ENCODE results near the gene G0S2. TPM values are rescaled to one million over a fixed set of nuclear protein-coding genes. Genes with fewer than 3 reads are reported as not detected.

Gene G0S2
- total and polyA plus RNA-seq, 10 of the 15 experiments (the other 5 are each of a cell fraction or from before 2014, with no cell fraction given) = 0.07 to 0.51 (median 0.23) TPM

- intact Hi-C loops (cut with micrococcal nuclease; ENCODE audit: unreplicated experiment) (loop anchor here (5.0 kb wide), 1 partner anchor 39 kb away; no protein-coding TSS in a partner anchor), in situ Hi-C loops (cut with MboI) (no loop called here)
- H3K4me2 ChIP-seq (ENCODE audit: control insufficient read depth, insufficient read depth) = no peak overlapping the region
- no peak overlapping the region for H2AFZ ChIP-seq (ENCODE audit: control insufficient read depth, low read depth, low read length)
- FAIRE-seq (no peak), ATAC-seq (peak; percentile 88), DNase-seq (ENCODE audit: low read depth, low spot score) (no peak)
- no peaks in the 10 kb centered on the region for H4K20me1 ChIP-seq (ENCODE audit: control insufficient read depth, insufficient read depth)
- H3K4me1 ChIP-seq (ENCODE audit: control insufficient read depth, insufficient read depth, low read length) = no peaks in the 10 kb centered on the region
- no peak overlapping the region for H3K4me3 ChIP-seq
- H3K36me3 ChIP-seq (ENCODE audit: control insufficient read depth in 2 of 2, insufficient read depth in 2 of 2, low read length in 1 of 2) = no peaks in the 10 kb centered on the region
- POLR2A ChIA-PET = interaction anchor here (3.3 kb wide), 1 partner anchor 11 kb away, joined by 14 read pairs; the partner anchor contains the start of gene G0S2
- CTCF ChIA-PET = interaction anchor here (0.6 to 15.2 kb wide), 15 partner anchors 8 to 655 kb away, joined by 3 to 307 read pairs (median 7); partner anchors contain the start of genes CAMK1G and G0S2
- 28% methylated on average over 4 of the region's 4 CpGs for WGBS (ENCODE audit: insufficient coverage, insufficient replicate concordance, low lambda C conversion rate, missing lambda C conversion rate)
- SMC1A ChIA-PET (ENCODE audit: uncharacterized antibody, unreplicated experiment) = interaction anchor here (0.9 to 14.7 kb wide), 8 partner anchors 11 to 118 kb away, joined by 3 to 128 read pairs (median 10); partner anchors contain the start of genes G0S2 and LAMB3
- H3K27ac ChIP-seq (ENCODE audit: control insufficient read depth, insufficient read depth) = no peak overlapping the region
- no TSS peak for BruUV-seq (replicated peaks)
- no peaks in the 10 kb centered on the region for H3K9me3 ChIP-seq (replicated peaks; ENCODE audit: control insufficient read depth, insufficient read depth, low read length)
- RAD21 ChIA-PET (ENCODE audit: unreplicated experiment) = interaction anchor here (0.8 to 2.1 kb wide), 8 partner anchors 13 to 79 kb away, joined by 3 to 12 read pairs (median 4); partner anchors contain the start of gene LAMB3
- H3K9ac ChIP-seq (ENCODE audit: control insufficient read depth, insufficient read depth, low read length) = no peak overlapping the region
- H3K27me3 ChIP-seq (replicated peaks in 1 of 2; ENCODE audit: control insufficient read depth in 2 of 2, insufficient read depth in 2 of 2, low read length in 1 of 2) = no peaks in the 10 kb centered on the region
- H3K79me2 ChIP-seq (ENCODE audit: control insufficient read depth, insufficient read depth, low read length) = no peaks in the 10 kb centered on the region
- TF ChIP-seq IKZF2 (IDR thresholded peaks at IDR 0.05) (no peak; a peak in 1 of 4 replicates), TAF1 (IDR thresholded peaks at IDR 0.05; ENCODE audit: borderline replicate concordance, low read depth, low read length) (no peak), BRCA1 (IDR thresholded peaks at IDR 0.05; ENCODE audit: low read depth, low read length) (no peak), HDGF (IDR thresholded peaks at IDR 0.05) (no peak), PML (IDR thresholded peaks at IDR 0.05; ENCODE audit: low read length) (no peak), ZBTB33 (IDR thresholded peaks at IDR 0.05) (no peak), MTA2 (IDR thresholded peaks at IDR 0.05; ENCODE audit: low read depth) (no peak), CREB1 (IDR thresholded peaks at IDR 0.05; ENCODE audit: low read depth) (no peak), USF2 (IDR thresholded peaks at IDR 0.05; ENCODE audit: borderline replicate concordance, low read depth, low read length) (no peak), SMAD1 (IDR thresholded peaks at IDR 0.05; ENCODE audit: low read depth, partially characterized antibody) (no peak), SIN3A (IDR thresholded peaks at IDR 0.05; ENCODE audit: low read depth, low read length) (no peak), IKZF1 (conservative IDR thresholded peaks at IDR 0.05) (peak; percentile 17; the same call in 1 of the 2 replicates), RUNX3 (IDR thresholded peaks at IDR 0.05; ENCODE audit: low read length) (peak; percentile 33; the same call in 1 of the 2 replicates), RAD51 (IDR thresholded peaks at IDR 0.05) (0 out of 2 replicates have a peak, but pooled peaks have one; percentile 11), BMI1 (IDR thresholded peaks at IDR 0.05; ENCODE audit: borderline replicate concordance) (no peak), ATF7 (IDR thresholded peaks at IDR 0.05; ENCODE audit: low read depth) (no peak)
Measured at GRCh38 chr1:209685821-209686220, 10.6 kb downstream of the G0S2 start.

Data from GM12878 (cell line).